HG02623 (cell line): ENCODE data around the gene IGF2.
"Not testable (repeated sequence)": the region's sequence is repeated elsewhere in the genome, so short reads cannot be mapped to it uniquely, and the experiment has no call there.

Experiments used
- ATAC-seq: cut with Tn5 transposase; IDR thresholded peaks from one replicate; pipeline ENCODE4 v1.9.1; 2021; ENCODE audit warnings: moderate library complexity; ENCODE audit not compliant: unreplicated experiment

The IGF2 gene, protein sequence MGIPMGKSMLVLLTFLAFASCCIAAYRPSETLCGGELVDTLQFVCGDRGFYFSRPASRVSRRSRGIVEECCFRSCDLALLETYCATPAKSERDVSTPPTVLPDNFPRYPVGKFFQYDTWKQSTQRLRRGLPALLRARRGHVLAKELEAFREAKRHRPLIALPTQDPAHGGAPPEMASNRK

DNA sequence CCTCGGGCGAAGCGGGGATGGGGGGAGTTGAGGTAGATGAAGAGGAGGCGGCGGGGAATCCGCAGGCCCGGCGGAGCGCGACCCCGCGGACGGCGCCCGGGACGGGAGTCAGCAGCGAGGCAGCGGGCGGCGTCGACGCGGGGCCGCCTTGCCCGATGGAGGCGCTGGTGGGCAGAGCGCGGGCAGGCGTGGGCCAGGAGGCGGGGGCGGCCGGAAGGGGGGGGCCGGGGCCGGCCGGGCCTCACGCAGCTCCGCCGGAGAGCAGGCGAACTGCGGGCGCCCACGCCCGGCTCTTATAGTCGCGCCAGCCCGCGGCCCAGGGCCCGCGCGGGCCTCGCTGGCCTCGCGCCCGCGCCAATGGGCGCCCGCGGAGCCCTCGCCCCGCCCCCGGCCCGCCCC, at the start of gene IGF2:
TSS of gene IGF2 (minus strand) at position 267 of the 399 bp plus-strand sequence. CDS start 3,866 bp downstream, outside the sequence.
- no peak for ATAC-seq

DNA sequence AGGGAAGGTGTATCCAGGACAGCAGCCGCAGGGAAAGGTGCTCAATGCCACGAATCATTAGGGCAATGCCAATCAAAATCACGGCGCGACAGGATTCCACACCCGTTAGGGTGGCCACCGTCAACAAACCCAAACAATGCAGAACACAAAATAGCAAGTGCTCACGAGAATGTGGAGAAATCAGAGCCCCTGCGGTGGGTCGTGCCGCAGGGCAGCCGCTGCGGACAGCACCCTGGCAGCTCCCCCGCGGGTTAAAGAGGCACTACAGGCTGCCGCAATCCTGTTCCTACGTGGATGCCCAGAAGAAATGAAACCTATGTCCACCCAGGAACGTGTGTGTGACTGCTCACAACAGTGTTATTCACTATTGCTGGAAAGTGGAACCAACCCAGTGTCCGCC, 49.6 kb upstream of the IGF2 start:
- no peak for ATAC-seq

DNA sequence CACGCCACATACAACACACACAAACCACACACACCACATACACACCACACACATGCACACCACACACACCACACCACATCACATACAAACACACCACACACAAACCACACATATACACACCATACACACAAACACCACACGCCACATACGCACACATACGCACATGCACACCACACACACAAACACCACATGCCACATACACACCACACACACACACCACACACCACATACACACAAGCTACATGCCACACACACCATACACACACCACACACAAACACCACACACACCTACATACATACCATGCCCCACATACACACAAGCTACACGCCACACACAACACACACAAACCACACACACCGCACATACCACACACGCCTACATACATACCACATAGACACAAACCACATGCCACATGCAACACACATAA, 48.1 kb upstream of the IGF2 start:
- ATAC-seq = no peak

DNA sequence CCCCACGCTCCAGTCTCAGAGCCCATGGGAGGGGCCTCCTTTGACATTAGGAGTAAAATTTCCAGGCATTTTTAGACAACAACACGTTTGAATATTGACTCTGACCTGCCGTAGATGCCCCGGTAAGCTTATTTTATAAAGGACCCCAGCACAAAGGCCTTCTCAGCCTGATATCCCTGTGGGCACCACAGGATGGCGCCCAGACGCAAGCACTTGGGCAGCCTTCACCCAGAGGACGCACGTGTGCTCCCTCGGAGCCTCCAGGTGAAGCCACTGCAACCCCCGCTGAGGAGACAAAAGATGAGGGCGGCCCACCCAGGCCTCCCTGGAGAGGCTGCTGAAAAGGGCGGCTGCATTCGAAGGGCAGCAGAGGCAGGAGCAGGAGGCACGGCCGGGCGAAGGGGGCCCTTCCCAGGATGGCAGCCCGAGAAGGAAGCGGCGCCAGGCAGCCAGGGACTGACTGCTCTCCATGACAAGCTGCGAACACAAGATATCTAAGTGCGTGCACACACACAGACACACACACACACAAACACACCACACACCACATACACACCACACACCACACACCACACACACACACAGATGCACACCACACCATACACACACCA, 47.6 kb upstream of the IGF2 start:
- no peak for ATAC-seq

DNA sequence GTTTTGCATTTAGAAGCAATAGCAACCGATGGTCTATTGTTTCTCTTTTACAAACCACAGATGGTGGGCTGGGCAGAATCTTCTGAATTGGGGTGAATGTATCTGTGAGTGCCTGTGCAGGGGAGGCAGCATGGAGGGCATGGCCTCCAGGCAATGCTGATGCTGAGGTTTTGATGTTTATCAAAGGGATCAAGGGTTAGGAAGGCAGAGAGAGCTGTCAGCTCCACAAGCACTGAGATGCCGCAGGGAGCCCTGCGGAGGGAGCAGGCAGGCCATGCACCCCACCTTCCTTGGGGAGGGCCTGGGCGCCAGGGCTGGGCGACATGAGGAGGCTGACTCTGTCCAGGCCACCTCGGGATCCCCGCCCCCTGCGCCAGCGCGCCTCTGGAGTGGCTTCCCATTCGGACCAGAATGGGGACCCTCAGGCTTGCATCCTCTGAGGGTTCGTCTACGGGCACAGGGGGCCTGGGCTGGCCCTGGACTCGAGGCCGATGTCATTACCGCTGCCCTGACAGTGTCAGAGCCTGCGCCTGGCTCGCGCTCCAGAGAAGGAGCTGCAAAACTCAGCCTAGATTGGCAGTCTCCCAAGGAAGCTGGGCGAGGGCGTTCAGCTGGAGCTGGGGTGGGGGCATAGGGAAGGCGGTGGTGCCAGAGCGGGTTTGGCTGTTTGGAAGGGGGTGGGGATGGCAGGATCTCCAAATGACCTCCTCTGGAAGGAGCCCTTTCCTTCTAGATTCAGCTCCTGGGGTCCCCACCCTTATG, 46.3 kb upstream of the IGF2 start:
- no peak for ATAC-seq

DNA sequence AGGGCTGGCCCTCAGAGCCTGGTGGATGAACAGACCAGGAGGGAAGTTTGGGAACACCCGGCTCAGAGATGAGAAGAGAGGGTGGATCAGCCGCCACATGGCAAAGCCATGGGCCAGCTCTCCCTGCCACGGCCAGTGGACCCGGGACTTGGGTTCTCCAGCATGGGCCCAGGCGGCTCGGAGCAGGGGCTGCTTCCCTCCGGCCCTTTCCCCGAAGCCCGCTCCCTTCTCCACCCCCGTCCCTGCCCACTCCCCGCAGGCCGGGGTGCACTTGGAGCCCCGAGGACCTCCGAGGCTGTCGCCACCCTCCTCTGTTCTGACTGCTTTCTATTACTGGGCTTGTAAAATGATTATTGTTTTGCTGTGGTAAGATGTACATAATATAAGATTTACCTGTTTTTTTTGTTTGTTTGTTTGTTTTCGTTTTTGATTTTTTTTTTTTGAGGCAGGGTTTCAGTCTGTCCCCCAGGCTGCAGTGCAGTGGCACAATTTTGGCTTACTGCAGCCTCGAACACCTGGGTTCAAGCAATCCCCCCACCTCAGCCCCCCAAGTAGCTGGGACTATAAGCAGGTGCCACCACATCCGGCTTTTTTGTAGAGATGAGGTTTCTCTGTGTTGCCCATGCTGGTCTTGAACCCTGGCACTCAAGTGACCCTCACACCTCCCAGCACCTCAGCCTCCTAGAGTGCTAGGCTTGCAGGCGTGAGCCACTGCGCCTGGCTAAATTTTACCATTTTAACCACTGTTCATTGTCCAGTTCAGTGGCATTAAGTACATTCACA, 43.7 kb upstream of the IGF2 start:
- no peak for ATAC-seq

DNA sequence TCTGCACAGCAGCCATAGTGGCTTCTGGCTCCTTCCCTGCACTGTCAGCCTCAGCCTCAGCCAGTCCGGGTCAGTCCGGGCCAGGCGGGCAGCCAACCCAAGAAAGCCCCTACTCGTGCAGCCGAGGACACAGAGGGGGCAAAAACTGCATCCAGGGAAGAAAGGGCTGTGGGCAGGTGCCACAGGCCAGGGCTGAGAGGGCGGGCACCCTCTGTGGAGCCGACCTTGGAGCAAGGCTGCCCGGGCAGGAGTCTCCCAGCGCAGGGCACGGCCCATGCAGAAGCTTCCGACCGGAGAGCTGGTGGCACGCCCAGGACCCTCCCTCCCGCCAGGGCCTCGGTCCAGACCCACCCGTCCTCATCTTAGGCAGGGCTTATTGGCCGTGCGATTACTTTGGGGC, 42.9 kb upstream of the IGF2 start:
- ATAC-seq = no peak

DNA sequence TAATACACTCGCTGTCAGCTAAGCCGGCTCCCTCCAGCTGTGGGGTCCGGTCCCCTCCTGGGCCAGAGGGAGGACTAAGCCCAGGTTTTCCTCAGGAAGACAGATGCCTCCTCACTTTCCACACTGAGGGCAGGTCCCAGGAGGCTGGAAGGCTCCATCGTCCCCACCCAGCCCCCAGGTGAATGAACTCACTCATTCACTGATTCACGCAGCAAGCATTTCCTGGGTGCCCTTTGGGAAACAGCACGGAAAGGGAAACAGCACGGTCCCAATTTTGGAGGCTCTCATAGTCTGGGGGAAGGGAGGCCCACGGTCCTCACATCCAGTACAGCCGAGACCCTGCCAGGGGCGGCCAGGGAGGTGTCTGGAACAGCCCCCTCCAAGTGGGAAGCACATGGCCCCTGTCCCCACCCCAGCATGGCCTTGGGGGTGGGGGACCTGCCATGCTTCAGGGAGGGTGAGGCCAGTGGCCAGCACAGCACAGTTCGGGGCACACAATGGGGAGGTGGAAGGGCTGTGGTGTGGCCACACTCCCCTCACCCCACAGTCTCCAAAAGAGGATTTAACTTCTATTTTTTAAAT, 41.7 kb upstream of the IGF2 start:
- ATAC-seq = no peak

DNA sequence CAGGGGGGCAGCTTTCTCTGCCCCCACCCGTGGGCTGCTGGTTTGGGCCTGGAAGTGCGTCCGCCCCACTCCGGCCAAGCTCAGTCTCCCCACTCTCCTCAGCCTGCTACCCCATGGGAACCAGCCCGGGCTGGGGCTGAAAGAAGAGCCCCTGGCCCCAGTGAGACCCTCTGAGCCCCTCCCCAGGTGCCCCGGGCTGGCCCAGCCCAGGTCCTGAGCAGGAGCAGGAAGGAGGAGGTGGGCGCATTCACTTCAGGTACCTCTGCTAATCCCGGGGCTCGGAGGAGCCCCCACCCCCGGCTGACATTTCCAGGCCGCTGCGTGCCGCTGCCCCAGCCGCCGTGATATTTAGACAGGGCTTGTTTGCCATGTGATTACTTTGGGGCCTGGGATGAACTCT, 41.2 kb upstream of the IGF2 start:
- no peak for ATAC-seq

DNA sequence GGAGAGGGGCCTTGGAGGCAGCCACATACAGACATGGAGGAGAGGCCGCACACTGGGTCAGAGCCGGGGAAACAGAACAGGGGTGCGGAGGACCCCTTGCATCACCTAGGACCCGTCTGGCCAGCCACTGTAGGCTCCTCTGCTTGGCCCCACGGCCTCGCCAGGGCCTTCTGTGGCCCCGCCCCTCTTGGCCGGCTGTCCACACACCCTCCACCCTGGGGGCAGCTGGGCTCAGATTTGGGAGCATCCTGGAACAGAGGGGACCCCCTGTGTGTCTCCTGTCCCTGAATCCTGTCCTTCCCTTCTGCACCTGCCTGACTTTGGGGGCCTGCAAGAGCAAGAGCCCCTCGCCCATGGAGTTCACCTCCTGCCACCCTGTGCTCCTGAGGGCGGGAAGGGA, 40.3 kb upstream of the IGF2 start:
- no peak for ATAC-seq

DNA sequence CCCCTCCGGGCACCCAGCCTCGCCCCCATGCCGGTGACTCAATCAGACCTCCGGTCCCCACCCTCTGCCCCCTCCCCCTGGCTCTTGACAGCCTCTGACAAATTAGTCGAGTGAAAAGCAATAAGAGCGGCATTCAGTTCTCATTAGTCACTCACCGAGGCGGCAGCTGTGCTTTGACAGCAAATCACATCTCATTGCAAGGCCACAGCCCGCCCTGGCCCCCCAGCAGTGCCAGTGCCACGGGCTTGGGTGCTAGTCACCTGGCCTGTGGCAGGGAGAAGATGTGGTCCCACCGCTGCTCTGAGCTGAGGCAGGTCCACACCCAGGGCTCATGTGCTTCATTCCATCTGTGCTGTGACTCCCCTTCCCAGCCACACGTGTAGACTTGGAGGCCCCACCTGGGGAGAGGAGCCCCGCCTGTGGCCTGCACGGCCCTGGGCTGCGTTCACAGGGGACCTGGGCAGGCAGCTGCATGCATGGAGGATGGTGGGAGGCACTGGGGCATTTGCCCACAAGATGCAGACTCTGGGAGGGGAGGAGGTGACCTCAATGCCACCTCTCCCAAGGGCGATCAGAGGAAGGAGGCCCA, 39.8 kb upstream of the IGF2 start:
- no peak for ATAC-seq

DNA sequence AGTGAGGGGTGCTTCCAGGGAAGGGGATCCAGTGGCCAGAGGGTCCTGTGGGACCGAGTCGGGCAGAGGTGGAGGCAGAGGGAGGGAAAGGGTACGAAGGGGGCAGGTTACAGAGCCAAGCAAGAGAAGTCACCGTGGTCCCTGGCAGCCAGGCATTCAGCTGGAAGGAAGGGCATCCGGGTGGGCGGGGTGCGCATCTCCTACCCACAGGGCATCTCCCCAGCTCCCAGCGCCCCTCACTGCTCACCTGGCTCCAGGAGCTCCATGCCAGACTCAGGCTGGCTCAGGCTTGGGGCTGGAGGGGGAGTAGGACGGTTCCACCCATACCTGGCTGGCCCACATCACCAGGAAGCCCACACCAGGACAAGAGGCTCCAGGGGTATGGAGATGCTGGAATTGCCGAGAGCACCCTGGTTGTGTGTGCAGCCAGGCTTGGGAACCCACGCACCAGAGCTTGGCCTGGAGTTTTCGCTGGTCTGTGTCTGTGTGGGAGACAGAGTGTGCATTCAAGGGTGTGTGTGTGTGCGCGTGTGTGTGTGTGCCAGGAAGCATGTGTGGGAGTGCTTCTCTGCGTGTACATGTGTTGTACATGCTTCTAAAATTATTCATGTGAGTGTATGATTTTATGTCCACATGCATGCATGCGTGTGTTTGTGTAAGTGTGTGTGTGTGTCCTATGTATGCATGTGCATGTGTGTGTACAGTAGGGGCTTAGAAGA, 39.0 kb upstream of the IGF2 start:
- not testable (repeated sequence) for ATAC-seq

DNA sequence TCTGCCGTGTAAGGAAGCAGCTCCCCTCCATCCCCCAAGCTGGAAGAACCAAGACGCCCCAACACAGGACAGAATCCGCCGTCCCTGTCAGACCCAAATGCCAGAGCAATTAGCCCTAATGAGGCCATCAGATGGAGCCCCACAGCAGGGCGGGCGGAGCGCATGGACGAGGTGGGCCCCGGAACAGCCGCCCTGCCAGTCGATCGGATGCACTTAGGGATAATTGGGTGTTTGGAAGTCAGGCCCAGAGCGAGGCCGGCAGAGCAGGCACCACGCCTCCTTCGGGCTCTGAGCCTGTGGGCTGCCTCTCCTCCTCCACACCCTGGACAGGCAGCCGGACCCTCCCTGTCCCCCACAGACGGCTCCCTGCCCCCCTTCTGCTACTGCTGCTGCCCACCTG, 37.9 kb upstream of the IGF2 start:
- no peak for ATAC-seq

DNA sequence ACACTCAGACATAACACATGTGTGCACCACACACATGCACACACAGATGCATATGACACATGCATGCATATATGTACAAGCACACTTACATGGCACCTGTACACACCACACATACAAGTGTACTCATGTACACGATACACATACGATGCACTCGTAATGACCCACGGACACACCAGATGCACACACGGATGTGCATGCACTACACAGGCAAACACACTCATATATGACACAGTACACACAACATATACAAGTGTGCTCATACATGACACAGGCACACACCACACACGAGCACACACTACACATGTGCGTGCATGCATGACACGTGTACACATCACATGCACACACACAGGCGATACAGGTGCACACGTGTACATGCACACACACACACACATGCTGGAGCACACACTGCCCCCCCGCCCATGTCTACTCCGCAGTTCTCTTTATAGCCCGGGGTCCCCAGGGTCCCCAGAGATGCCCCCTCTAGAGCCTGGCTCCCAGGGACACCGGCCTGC, 37.3 kb upstream of the IGF2 start:
- no peak for ATAC-seq

DNA sequence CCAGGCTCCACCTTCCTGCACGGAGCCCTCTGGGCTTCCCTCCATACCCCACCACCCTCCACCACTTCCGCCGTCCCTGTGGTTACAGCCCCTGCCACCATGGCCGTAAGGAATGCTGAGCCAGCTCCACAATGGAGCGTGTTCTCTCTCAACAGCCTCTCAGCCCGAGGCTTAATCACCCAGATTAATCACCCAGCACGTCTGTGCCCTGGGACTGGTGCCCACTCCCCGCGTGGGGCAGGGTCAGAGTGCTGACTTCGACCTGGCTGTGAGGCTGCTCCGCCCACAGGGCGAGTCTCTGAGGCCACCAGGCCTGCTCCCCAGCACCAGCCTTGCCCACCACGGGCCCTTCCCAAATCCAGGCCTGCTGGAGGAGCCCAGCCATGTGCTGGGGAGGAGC, 36.5 kb upstream of the IGF2 start:
- no peak for ATAC-seq

DNA sequence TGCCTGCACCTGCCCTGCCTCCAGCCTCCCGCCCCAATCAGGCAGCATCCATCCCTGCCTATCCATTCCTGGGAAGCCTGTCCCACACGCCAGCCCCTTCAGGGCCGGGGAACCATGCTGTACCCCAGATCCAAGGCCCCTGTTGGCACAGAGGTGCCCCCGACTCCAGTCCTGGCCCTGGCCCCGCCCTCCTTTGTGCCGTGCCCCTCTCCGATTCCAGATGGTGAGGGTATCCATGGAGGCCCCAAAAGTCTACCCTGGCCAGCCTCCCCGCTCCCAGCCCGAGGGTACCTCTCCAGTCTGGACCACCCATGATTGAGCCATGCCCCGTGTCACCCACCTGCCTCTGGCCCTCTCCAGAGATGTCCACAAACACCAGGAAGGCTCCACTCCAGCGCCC, 35.2 kb upstream of the IGF2 start:
- ATAC-seq = no peak

DNA sequence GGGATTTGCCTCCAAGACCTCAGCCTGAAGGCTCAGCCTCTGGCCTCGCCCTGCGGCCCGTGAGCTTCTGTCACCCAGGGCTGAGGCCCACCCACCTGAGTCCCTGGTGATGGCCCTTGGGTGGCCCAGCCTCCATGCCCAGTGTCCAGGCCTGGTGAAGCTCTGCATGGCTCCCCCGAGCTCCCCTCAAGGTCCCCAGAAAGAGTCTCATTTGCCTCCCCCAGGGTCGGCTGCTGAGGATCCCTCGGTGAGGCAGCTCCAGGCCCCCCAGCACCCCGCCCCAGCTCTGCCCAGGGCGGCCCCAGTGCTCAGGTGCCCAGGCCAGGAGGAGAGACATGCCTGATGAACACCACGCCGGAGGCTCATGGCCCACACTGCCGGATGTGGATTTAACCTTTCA, 34.6 kb upstream of the IGF2 start:
- no peak for ATAC-seq

DNA sequence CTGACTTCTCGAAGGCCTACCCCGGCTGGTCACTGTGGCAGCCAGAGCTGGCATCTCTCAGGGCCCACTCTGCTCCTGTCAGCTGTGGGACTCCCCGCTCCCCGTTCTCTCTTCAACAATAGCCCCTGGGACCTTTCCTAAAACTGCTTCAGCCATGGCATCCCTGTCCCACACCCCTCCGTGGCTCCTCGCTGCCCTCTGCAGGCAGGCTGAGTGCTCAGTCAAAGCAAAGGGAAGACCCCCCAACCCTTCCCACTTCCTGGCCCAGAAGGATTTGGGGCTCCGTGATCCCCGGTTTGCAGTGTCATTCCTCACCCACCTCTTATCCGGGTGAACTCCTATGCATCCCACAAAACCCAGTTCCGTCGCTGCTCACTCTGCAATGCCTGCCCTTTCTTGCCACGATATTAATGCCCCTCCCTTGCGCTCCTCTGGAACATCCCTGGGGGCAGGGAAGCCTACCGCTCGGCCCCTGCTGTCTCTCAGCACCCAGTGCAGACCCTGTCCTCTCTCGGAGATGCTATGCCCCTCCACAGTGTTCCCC, 34.0 kb upstream of the IGF2 start:
- ATAC-seq = no peak

DNA sequence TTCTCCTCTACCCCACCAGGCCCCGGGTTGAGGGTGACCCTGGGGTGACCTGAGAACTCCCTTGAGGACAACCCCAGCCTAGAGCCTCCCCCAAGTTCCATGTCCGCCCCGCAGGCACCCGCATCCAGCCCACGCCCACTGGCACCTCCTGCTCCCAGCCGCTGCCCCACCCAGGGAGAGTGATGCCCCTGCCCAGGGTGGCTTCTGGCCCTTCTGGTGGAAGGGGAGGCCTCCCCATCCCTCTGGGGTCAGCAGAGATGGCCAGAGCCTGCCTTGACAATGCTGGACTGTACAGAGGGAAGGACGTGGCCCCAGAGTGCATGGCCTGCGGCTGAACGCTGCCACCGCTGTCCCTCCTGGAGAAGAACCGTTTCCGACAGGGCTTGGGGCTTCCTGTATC, 33.5 kb upstream of the IGF2 start:
- ATAC-seq = no peak

DNA sequence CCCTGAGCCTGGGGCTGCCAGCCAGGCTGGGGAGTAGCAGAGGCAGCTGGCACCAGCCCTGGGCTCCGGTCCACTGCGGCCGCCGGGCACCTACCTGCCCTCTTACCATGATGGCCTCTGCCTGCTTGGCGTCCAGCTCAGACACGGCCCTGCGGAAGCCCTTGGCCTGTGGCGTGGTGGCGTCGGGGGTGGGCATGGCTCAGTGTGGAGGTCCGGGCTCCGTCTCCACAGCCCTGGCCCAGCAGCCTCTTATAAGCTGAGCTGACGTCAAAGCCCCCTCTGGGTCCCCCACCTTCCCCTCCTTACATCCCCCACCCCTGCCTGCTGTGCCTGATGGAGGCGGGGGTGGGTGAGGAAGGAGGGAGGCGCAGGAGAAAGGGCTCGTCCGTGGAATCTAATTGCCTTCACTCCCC, 32.4 kb upstream of the IGF2 start, which contains the start of gene TH:
TSS of gene TH (minus strand) at position 225 of the 413 bp plus-strand sequence. CDS start at position 196, 29 bp downstream.
- ATAC-seq = no peak
